GM21390 (cell line): ENCODE measurements around the gene MNAT1.
"Not testable (repeated sequence)": the region's sequence is repeated elsewhere in the genome, so short reads cannot be mapped to it uniquely, and the experiment has no call there.

Experiments
- ATAC-seq: cut with Tn5 transposase; IDR thresholded peaks from one replicate; pipeline ENCODE4 v1.9.1; 2021; ENCODE audit not compliant: unreplicated experiment

MNAT1 gene

GRCh38 chr14:60878121-60878520 is 143.6 kb downstream of the MNAT1 start:
- no peak for ATAC-seq

GRCh38 chr14:60878536-60878935 is 144.0 kb downstream of the MNAT1 start:
- no peak for ATAC-seq

GRCh38 chr14:60882219-60882618 is 147.7 kb downstream of the MNAT1 start:
- ATAC-seq: no peak

GRCh38 chr14:60884134-60884533 is 149.6 kb downstream of the MNAT1 start:
- ATAC-seq: no peak

- not testable (repeated sequence) for ATAC-seq
Measured at GRCh38 chr14:60890636-60891035, 156.1 kb downstream of the MNAT1 start.

- no peak for ATAC-seq
Measured at GRCh38 chr14:60893911-60894310, 159.3 kb downstream of the MNAT1 start.

- no peak for ATAC-seq
Measured at GRCh38 chr14:60904381-60904780, 169.8 kb downstream of the MNAT1 start.

- no peak for ATAC-seq
Measured at GRCh38 chr14:60905923-60906322, 171.4 kb downstream of the MNAT1 start.

GRCh38 chr14:60915781-60916180 is 181.2 kb downstream of the MNAT1 start:
- ATAC-seq: no peak

- ATAC-seq: no peak
Measured at GRCh38 chr14:60922050-60922449, 187.5 kb downstream of the MNAT1 start.

- no peak for ATAC-seq
Measured at GRCh38 chr14:60925286-60925685, 190.7 kb downstream of the MNAT1 start.

- peak; percentile 94 for ATAC-seq
Measured at GRCh38 chr14:60926002-60926401, 191.4 kb downstream of the MNAT1 start.

- ATAC-seq: no peak
Measured at GRCh38 chr14:60931218-60931617, 196.7 kb downstream of the MNAT1 start.

- no peak for ATAC-seq
Measured at GRCh38 chr14:60933920-60934655, 199.5 kb downstream of the MNAT1 start.

GRCh38 chr14:60935319-60935718 is 200.8 kb downstream of the MNAT1 start:
- ATAC-seq: no peak

GRCh38 chr14:60943637-60944032 is 209.1 kb downstream of the MNAT1 start:
- ATAC-seq: no peak

- no peak for ATAC-seq
Measured at GRCh38 chr14:60944204-60944603, 209.6 kb downstream of the MNAT1 start.

GRCh38 chr14:60945984-60946383 is 211.4 kb downstream of the MNAT1 start:
- ATAC-seq: no peak

GRCh38 chr14:60946773-60947172 is 212.2 kb downstream of the MNAT1 start:
- no peak for ATAC-seq

GRCh38 chr14:60951776-60952435 is 217.3 kb downstream of the MNAT1 start:
- no peak for ATAC-seq

- no peak for ATAC-seq
Measured at GRCh38 chr14:60956202-60956601, 221.6 kb downstream of the MNAT1 start.

- ATAC-seq: no peak
Measured at GRCh38 chr14:60956632-60957031, 222.1 kb downstream of the MNAT1 start.

GRCh38 chr14:60958146-60958545 is 223.6 kb downstream of the MNAT1 start:
- ATAC-seq: no peak
